ENCODE data around the gene GABBR2.
"Not testable (repeated sequence)": the region's sequence is repeated elsewhere in the genome, so short reads cannot be mapped to it uniquely, and the experiment has no call there.

The GABBR2 gene

DNA sequence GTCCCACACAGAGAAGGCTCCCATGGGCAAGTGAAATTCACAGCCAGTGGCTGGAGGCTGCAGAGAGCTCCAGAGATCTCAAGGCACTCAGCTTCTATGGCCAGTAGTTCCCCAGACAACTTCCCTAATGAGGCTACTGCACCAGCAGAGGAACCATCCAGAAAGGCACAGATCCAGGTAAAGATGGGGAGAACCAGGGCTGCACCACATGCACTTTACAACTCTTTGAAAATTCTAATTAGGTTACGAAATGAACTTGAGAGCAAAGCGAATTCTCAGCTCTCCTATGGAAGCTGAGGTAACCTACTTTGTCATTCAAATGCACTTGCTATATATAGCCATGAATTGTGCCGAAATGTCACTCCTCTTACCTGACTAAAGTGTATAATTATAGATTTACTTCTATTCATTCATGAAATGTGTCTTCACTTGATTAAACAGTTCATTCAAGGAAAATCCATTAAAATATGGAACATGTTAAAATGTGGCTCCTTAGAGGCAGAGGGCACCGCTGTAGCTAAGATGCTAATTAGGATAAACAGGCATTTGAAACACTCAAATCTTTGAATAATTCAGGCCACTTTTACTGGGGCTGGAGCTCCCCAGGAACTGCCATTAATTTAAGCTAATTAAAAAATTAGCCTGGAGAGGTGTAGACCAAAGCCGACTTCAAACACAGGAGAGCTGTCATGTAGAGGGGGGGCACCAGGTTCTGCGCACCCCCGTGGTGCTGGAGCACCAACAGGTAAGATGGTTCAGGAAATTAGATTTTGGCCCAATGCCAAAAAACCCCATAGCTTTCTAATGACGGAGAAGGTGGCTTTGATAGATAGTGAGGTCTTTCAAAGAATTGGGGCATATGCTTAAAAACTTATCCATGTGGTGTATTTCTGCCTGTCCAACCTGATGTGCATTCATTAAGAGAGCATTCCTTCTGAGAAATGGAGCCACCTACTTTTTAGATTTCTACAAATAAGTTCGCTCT lies 204.1 kb downstream of the GABBR2 start:
- DNase-seq, result no peak

DNA sequence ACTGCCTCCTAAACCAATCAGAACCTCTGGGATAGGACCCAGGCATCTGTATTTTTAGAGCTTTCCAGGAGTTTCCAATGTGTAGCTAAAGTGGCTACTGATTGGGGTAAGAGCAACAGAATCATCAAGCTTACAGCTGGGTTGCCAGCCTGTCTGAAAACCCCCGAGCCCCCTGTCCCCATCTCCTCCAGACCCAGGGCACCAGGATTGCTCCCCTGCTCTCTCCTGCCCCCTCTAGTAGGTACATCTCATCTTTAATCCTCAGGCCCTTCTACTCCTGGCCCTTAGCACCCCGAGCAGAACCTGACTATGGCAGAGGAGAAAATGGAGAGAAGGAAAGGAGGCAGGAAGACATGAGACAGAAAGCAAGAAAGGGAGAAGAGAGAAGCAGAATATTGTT lies 204.9 kb downstream of the GABBR2 start:
- DNase-seq, result no peak

DNA sequence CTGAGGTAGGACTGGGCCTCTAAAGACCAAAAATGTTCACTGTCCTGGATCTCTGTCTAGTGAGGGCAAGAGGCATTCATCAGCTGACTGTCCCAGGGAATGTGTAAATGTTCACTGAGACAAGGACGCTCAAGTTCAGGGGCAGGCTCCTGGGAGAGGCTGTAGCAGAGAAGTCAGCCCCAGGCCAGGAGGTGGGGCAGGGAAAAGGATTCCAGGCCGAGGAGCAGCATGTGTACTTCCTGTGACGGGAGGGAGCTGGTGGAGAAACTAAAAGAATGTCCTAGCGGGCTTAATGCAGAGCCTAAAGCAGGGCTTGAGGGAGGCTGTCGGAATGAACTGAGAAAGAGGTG lies 205.8 kb downstream of the GABBR2 start:
- no peak for DNase-seq

- no peak for DNase-seq
Measured at GRCh38 chr9:98502311-98502975, 206.3 kb downstream of the GABBR2 start.

DNA sequence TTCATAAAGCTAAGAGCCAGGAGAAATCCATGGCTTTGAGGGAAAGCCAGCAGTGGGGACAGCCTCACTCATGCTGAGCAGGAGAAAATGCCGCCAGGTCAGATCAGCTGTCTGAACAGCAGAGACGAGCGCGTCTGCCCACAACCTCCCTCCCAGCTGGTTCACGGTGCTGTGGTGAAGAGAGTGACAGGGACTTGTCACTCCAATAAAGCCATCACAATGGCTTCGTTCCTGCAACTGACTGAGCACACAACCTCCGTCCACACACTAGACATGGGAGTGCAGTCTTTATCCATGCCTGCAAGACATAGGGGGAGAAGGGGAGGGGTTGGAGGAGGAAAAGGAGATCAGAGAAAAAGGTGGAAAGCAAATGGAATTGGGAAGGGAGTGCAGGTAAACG lies 206.9 kb downstream of the GABBR2 start:
- no peak for DNase-seq

GRCh38 chr9:98501259-98501658 lies 207.5 kb downstream of the GABBR2 start:
- not testable (repeated sequence) for DNase-seq

GRCh38 chr9:98500337-98500919 lies 208.3 kb downstream of the GABBR2 start:
- no peak for DNase-seq

GRCh38 chr9:98495530-98495929 lies 213.2 kb downstream of the GABBR2 start:
- no peak for DNase-seq

DNA sequence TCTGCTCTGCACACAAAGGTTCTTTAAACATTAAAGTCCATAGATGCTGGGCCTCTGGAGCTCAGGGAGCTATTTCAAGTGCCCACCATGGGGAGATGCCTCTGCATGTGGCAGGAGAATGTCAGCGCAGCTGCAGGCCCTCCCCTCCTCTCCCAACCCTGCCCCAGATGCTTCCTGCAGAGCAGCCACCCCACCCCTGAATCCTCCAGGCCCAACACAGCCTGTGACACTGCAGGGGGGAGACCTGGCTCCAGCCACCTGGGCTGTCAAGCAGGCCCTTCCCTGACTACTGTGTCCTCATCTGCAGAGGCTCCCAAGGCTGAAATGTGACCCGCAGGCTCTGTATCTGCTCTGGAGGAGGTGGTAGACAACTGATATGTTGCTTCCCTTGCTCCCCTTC lies 213.9 kb downstream of the GABBR2 start:
- no peak for DNase-seq

DNA sequence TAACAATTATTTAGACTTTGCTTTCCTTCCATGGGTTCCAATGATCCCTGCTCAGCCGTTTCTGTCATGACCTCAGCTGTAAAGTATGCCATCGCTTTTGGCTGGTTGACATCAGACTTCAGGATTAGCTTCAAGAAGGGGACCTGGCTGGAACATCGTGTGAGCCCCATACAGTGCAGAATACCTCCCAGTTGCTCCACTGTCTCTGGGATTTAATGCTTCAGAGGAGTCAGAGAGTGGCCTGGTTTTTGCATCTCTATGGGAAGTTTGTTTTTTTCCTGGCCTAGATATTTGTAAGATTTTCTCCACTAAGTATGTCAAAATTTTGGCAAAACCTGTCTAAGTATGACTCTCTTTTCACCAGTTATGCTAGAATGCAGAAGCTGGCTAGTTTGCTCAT lies 216.9 kb downstream of the GABBR2 start:
- DNase-seq, result no peak

GRCh38 chr9:98491231-98491651 lies 217.5 kb downstream of the GABBR2 start:
- DNase-seq, result no peak

GRCh38 chr9:98488571-98489312 lies 220.0 kb downstream of the GABBR2 start:
- no peak for DNase-seq

DNA sequence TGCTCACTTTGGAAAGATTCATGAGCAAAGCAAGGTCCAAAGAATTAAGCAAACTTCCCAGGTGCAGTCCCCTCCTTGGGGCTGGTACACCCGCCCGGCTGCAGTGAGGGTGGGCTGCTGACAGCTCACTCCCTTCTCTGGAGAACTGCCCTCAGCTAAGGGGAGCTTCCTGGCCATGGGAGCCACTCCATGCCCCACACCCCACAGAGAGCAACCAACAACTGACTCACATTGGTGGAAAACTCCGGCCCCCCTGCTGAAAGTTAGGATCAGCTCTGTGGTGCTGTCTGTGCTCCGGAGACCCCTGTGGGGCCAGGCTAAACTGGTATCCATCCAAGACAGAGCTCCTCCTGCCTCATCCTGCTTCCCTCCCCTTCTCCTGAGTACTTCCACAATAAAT lies 223.0 kb downstream of the GABBR2 start:
- no peak for DNase-seq

- DNase-seq, result no peak
Measured at GRCh38 chr9:98484162-98484561, 224.6 kb downstream of the GABBR2 start.

DNA sequence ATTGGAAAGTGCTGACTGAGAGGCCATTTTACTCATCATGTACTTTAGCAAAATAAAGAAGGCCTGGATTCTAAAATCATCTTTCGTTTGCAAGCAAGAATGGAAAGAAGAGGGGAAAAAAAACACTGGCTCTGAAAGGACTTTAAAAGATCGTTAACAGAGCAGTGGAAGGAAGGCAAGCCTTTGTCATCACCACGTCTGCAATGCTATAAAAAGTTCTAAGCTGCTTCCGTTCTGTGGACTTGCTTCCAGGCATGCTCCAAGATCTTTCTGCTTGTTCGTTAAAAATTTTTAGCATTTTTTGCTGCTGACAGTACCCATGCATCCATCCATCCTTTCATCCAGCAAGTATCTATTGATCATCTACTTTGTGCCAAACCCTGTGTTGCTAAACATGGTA lies 226.5 kb downstream of the GABBR2 start:
- DNase-seq, result no peak

DNA sequence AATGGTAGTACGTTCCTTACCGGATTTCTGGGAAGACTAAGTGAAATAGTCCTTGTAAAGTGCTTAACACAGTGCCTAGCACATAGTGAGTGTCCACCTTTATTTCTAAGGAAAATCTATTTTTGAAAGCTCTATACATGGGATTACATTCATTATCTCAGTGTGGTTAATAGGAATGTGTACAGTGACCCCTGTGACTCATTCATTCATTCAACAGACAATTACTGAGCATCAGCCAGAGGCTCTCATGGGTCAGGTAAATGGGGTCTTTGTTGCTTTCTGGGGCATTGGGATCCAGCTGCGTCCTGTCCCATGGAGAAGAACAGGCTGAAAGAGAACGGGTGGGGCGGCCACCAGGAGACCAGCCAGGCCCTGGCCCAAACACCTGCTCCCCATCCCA lies 227.1 kb downstream of the GABBR2 start:
- no peak for DNase-seq

DNA sequence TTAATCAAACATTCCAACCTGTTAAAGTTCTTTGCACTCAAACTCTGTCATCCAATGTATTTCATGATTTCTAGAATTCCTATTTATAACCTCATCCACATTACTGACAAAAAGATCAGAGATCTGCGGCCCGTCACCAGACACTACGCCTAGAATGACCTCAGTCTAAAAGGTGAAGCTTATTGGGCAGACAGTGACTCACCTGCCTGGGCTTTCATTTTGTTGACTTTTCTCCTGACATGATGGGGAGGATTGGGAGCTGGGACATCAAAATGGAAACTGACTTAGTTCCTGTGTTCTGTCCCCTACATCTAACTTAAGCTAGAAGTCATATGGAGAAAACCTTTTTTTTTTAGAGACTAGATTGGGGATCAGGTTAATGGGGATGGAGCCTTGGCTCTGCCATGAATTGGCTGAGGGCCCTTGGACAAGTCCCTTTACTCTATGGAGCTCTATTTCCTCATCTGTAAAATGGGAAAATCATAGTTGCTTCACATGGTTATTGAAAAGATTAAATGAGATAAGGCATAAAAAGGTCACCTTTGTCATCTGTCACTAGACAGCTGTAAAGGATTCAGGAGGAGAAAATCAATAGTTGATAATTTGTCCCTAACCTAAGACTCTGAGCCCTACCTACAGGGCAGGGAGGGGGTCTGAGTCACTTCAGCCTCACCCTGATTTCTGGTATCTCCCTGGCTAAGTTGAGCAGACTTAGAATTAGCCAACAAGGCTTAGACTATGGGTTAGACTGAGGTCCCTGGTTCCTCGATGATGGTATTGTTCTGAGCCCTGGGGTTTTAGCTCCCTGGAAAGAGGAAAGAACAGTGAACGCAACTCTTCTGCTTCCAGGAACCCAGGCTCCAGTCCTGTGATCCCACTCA lies 228.5 kb downstream of the GABBR2 start:
- no peak for DNase-seq

- no peak for DNase-seq
Measured at GRCh38 chr9:98479449-98479848, 229.3 kb downstream of the GABBR2 start.

DNA sequence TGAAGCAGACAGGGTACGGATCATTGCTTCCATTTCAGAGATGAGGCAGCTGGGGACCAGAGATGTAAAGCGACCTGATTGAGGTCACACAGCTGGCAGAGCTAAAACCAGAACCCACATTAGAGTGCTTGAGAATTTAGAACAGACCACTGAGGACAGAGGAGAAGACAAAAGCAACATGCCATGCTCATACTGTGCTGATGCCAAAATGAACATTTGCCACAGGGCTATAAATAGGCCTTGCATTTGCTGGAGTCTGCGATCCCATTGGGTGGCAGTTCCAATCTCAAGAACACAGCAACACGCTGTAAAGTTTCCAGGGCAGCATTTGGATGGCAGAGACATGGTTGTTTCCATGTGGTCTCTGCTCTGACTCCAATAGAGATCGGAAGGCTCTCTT lies 230.9 kb downstream of the GABBR2 start:
- no peak for DNase-seq

DNA sequence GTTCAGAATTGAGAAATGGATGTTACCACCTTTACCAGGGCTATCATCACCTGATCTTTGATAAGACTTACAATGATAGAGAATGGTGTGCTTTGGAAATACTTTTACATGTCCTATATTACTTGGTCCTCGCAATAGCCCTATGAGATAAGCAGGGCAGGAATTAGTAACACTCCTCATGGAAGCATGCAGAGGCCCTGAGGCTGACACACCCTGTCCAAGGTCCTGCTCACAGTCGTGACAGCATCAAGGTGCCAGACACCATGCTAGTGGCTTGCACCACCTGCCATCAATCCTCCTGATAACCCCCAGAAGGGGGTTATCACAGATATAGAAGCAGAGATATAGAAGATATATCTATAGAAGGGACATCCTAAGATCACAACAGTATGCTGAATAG lies 236.5 kb downstream of the GABBR2 start:
- DNase-seq, result no peak

- DNase-seq, result no peak
Measured at GRCh38 chr9:98471185-98471584, 237.6 kb downstream of the GABBR2 start.
